GM21723 (cell line): ENCODE results near the gene GPR132.

Experiments used
- ATAC-seq: cut with Tn5 transposase; IDR thresholded peaks from one replicate; pipeline ENCODE4 v1.9.1; 2021; ENCODE audit warnings: mild to moderate bottlenecking, moderate library complexity; ENCODE audit not compliant: unreplicated experiment

GPR132 gene

GRCh38 chr14:105063056-105063455, 2.2 kb downstream of the GPR132 start:
- ATAC-seq, result no peak

- no peak for ATAC-seq
Measured at GRCh38 chr14:105062048-105062433, 3.2 kb downstream of the GPR132 start.

- peak; percentile 26 for ATAC-seq
Measured at GRCh38 chr14:105061428-105062047, 3.7 kb downstream of the GPR132 start.

GRCh38 chr14:105060751-105061427, 4.3 kb downstream of the GPR132 start:
- ATAC-seq, result no peak

- no peak for ATAC-seq
Measured at GRCh38 chr14:105059925-105060565, 5.2 kb downstream of the GPR132 start.

- ATAC-seq, result no peak
Measured at GRCh38 chr14:105059035-105059924, 6.0 kb downstream of the GPR132 start.

GRCh38 chr14:105058521-105059034, 6.7 kb downstream of the GPR132 start:
- ATAC-seq, result no peak

GRCh38 chr14:105056303-105056831, 8.9 kb downstream of the GPR132 start:
- ATAC-seq, result no peak

GRCh38 chr14:105055736-105056302, 9.4 kb downstream of the GPR132 start:
- ATAC-seq, result no peak

- no peak for ATAC-seq
Measured at GRCh38 chr14:105055334-105055733, 9.9 kb downstream of the GPR132 start.

GRCh38 chr14:105053996-105054395, 11.2 kb downstream of the GPR132 start:
- ATAC-seq, result no peak

GRCh38 chr14:105053421-105053820, 11.8 kb downstream of the GPR132 start:
- ATAC-seq, result no peak

GRCh38 chr14:105052110-105052458, 13.1 kb downstream of the GPR132 start:
- no peak for ATAC-seq

- ATAC-seq, result no peak
Measured at GRCh38 chr14:105051182-105052109, 13.8 kb downstream of the GPR132 start.

- ATAC-seq, result no peak
Measured at GRCh38 chr14:105050551-105050897, 14.7 kb downstream of the GPR132 start.

- ATAC-seq, result no peak
Measured at GRCh38 chr14:105049753-105050550, 15.3 kb downstream of the GPR132 start.

- no peak for ATAC-seq
Measured at GRCh38 chr14:105047283-105048016, 17.8 kb downstream of the GPR132 start.

GRCh38 chr14:105046891-105047282, 18.3 kb downstream of the GPR132 start:
- ATAC-seq, result no peak
